GM18858 (cell line): Measurements from ENCODE around the gene SPON1.
"Not testable (repeated sequence)": the region's sequence is repeated elsewhere in the genome, so short reads cannot be mapped to it uniquely, and the experiment has no call there.

Source experiments
- ATAC-seq: cut with Tn5 transposase; IDR thresholded peaks from one replicate; pipeline ENCODE4 v1.9.1; 2021; ENCODE audit not compliant: unreplicated experiment

SPON1 gene

DNA sequence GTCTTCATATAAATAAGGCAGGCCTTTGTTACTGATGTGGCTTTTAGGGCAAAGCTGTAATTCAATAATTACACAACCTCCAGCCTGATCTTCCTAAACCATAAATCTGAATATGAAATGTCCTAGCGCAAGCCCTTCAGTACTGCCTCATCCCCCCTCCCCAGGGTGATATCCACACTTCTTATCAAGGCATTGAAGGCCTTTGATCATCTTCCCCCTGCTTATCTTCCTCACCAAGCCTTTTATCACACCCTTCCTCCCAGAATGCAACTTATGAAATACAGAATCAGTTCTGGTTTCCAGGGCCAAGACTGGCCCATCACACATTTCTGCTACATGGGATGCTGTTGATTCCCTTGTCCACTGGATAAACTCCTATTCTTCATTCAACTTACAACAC lies 12.1 kb downstream of the SPON1 start:
- ATAC-seq = no peak

DNA sequence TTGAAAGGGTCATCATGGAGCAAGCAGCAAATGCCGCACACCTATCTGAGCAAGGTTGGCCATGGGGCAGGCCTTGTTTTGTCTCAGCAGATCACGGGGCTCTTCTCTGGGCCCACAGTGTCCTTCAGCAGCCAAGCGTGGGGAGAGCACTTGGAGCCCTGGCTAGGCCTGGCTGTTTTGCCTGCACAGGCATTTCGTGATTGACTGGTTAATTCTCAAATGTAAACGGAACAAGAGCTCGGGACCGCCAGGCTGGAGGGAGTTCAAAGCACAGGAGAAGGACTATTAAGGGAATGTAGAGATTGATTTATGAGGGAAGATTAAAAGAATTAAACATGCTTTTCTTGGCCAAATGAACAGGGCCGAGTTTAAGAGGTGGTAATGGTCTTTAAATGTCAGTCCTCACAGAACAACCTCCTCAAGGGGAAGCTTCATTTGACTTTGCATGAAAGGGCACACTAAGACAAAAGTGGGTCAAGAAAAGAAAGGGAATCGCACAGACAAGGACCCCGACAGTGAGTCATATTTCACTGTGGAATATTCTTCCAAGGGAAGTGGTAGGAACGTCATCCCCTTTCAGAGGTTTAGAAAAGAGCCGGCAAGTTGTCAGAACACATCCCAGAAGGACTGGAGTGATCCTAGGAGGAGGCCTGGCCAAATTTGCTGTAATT lies 20.7 kb downstream of the SPON1 start:
- ATAC-seq = no peak

DNA sequence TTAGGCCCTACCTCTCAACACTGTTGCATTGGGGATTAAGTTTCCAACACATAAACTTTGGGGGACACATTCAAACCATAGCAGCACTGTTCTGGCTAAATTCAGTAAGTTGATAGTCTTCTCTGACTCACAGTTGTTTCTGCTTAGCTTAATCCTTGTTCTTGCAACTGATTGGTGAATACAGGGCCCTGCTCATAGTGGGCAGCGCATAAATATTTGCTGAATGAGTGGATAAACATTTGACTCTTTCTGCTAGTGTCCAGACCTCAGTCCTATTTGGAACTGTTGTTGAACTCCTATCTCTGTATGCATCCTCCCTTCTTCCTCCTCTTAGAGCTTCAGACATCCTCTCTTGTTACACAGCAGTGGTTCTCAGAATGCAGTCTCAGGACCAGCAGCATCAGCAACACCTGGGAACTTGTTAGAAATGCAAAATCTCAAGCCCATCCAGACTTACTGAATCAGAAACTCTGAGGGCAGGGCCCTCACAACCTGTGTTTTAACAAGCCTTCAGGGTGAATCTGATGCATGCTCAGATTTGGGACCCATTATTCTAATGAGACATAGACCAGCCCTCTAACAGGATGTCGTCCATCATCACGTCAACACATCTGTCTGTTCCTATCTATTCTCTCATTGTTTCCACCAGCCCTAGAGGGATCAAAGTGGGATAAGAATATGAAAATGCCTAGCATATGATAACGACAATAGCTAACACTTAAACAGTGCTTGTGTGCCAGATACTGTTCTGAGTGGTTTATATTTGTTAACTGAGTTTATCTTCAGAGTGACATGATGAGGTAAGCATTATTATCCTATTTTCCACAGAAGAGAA lies 22.3 kb downstream of the SPON1 start:
- no peak for ATAC-seq

DNA sequence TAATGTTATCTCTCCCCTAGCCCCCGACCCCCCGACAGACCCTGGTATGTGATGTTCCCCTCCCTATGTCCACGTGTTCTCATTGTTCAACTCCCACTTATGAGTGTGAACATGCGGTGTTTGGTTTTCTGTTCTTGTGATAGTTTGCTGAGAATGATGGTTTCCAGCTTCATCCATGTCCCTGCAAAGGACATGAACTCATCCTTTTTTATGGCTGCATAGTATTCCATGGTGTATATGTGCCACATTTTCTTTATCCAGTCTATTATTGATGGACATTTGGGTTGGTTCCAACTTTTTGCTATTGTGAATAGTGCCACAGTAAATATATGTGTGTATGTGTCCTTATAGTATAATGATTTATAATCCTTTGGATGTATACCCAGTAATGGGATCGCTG lies 24.2 kb downstream of the SPON1 start:
- not testable (repeated sequence) for ATAC-seq

DNA sequence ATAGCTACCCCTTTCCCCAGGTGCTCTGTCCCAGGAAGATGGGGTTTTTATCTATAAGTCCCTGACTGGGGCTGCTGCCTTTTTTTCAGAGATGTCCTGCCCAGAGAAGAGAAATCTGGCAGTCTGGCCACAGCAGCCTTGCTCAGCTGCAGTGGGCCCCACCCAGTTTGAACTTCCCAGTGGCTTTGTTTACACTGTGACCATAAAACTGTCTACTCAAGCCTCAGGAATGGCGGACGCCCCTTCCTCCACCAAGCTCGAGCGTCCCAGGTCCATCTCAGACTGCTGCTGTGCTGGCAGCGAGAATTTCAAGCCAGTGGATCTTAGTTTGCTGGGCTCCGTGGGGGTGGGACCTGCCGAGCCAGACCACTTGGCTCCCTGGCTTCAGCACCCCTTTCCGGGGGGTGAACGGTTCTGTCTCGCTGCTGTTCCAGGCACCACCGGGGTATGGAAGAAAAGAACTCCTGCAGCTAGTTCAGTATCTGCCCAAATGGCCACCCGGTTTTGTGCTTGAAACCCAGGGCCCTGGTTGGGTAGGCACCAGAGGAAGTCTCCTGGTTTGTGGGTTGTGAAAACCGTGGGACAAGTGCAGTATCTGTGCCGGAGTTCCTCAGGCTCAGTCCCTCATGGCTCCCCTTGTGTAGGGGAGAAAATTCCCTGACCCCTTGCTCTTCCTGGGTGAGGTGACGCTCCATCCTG lies 29.8 kb downstream of the SPON1 start:
- not testable (repeated sequence) for ATAC-seq

DNA sequence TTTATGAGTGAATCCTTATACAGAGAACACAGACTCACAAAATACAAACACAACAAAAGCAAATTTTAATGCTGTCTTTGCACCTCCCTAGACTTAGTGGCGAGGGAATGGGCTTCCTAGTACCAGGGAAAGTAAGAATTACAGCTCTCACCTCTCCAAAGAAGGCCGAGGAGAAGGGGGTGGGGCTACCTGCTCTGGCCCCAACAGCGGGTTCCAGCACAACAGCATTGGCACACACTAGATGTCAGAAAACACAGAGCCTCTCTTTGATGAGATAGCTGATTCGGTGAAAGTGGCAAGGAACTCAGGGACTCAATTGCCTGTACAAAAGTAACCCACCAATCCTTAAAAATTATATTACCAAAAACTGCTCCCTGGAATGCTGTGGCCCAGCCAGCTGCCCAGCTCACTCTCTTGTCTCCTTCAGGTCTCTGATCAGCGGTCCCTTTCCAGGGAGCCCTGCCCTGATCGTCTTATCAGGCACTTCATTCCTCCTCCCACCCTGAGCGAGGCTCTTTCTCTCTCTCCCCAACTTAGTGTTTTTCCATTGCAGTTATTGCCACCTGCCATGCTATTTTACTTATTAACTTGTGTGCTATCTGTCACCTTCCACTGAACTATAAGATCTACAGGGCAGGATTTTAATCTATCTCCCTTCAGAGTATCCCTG lies 30.7 kb downstream of the SPON1 start:
- no peak for ATAC-seq

DNA sequence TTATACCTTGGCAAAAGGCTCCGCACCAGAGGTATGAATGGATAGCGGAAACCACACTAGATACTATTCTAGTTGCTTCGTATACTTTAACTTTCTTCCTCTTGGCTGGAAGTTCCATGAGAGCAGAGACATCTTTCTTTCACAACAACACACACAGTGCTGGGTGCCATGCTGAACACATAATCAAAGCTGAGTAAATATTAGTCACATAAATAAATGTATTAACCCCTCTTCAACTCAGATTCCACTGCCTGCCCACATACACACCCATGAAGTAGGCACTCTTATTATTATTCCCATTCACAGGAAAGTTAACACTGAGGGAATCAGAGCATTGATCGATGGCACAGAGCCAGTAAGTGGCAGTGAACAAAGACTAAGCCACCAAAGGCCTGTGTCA lies 35.4 kb downstream of the SPON1 start:
- no peak for ATAC-seq

DNA sequence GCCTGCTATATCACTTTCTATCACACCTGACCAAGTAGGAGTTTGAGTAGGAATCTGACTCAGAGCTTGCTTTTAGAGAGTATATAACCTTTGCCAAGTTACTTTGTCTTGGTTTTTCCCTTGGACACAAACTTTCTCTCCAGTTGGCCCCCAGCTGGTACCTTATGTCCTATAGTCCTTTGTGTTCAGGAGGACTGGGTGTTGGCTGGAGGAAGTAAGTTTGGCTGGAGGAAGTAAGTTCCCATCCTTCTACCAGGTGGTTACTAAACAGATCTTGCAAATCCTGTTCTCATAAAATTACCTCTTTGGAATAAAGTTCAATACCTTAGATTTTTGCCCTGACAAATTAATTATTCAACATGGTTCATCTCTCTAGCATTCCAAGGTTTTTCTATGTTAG lies 37.2 kb downstream of the SPON1 start:
- ATAC-seq = no peak

DNA sequence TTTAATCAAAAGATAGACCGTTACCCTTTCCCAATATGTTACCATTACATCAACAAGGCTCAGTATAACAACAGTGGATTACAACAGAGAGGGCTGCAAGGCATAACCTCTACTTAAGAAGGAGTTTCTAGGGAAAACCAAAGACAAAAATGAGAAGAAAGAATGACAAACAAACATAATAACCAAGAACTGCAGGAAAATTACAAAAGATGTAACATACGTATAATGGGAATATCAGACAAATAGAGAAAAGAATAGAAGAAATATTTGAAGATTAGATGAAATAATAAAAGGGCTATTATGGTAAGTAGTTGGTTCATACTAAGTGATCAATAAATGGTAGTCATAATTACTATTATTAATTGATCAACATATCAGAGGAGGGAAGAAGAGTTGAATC lies 39.1 kb downstream of the SPON1 start:
- no peak for ATAC-seq

DNA sequence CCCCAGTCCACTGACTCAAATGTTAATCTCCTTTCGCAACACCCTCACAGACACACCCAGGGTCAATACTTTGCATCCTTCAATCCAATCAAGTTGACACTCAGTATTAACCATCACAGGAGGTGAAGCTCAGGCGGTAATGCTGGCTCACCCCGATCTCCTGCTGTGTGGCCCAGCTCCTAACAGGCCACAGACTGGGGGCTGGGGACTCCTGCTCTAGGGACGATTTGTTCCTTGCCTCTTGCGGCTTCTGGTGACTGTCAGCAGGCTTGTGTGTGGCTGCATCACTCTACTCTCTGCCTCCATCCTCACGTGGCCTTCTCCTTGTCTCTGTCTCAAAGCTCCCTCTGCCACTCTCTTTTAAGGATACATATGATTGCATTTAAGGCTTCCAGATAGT lies 45.0 kb downstream of the SPON1 start:
- no peak for ATAC-seq

DNA sequence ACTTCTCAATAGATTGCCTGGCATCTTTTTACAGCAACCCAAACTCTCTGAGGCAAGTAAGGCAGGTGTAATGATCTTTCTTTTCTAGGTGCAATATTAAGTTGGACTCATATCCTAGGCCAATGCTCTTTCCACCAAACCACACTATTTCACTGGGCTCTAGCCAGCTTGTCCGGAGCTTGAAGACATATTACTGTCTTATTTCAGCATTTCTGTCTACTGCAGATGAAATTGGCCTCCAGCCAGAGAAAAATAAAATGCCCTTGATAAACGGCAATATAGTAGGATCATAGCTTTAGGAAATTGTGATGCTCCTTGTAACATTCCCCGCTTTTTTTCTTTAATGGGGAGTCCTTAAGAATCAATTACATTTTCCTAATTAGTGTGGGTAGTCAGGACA lies 48.1 kb downstream of the SPON1 start:
- no peak for ATAC-seq

DNA sequence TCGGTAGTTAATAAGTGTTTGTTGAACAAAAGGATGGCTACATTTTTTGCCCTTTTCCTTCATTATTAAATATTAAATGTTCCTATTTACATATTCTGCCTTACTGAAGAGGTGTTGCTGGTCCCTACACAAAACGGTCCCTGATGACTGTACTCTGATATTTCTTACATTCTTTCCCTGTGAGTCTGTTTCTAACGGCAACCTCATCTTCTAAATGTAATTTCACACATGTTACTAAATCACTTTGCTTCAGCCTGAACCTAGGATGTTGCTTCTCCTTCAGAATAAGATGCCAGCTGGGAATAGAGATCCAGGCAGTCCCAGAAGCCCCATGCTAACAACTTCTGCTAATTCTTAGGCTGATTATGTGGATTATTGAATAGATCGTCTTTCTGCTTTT lies 50.3 kb downstream of the SPON1 start:
- ATAC-seq = no peak

DNA sequence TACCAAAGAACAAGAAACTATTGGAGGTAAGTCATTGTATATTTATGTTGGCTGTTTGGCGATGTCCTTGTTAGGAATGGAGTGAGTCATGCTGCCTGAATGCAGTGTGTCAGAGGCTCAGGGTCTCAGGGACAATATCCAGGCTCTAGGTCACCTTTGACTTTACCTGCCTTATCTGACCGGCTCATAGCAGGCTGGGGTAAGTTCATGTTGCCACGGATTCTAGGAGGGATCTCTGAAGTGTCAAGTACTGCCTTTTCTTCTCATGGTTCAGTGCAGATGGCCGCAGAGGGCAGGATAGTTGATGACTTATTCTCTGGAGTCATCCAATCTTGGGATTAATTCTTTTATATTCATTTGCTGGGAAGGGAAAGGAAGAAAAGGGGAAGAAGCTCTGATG lies 53.2 kb downstream of the SPON1 start:
- ATAC-seq = no peak

DNA sequence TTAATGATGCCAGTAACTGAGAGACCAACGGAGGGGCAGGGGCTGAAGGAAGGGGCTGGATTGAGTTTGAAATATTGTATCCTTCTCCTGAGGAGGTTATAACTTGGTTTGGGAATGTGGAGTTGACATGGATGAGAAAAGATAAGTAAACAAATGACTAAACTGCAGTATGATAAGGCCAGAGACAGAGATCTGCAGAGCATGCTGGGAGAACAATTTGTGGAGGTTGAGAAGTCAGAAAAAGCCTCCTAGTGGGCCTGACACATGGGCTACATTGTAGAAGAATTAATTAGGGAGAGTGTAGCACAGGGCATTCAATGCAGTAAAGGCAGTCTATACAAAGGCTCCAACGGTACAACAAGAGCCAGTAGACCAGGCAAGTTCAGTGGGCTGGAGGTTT lies 55.9 kb downstream of the SPON1 start:
- ATAC-seq = no peak

DNA sequence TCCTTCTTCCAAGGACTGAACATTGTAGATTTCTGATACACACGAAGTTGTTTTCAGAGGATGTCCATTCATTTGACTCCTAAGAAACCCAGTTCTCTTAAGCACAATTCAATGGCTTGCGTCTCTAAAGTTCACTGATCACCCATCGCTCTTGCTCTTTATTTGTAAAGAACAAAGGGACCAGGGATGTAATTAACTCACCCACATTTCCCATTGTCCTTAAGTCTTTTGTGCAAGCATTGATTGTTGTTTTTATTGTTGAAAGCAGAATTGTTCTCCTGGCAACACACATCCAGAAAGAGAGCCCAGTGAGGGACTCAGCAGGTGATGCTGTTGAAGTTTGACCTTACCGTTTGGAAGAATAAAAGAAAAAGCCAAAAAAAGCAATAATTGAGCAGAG lies 59.2 kb downstream of the SPON1 start:
- ATAC-seq = no peak

DNA sequence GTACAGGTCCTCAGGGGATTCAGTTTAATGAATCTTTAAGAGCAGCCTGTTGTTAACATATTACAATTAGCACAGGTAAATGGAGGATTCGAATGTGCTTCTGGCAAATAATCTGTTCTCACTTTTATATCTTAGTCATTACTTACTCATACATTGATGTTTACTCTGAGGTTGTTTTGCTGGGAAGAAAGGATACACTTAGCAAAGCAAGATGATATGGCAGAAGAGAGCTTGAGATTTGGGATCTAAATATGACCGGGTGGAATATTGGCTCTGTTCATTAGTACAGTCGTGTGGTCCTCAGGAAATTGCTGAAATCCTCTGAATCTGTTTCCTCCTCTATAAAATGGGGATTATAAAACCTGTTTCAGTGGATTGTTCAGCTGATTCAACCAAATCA lies 59.7 kb downstream of the SPON1 start:
- ATAC-seq = no peak

DNA sequence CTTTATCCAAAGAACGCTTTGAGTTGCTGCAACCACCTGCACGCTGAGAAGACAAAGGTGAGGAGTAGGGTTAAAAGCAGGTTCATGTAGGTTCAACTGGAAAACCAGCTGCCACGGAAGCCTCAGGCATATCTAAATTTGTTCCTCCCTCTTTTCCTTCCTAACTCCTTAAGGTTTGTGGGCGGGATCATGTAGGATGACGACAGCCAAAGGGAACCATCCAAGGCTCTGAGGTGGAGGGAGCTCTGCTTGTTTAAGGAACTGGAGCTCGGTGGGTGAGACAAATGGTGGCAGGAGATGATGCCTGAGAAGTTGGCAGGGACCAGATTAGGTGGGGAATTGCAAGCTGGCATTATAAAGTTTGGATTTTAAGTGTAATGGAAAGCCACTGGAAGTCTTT lies 60.3 kb downstream of the SPON1 start:
- ATAC-seq = no peak

DNA sequence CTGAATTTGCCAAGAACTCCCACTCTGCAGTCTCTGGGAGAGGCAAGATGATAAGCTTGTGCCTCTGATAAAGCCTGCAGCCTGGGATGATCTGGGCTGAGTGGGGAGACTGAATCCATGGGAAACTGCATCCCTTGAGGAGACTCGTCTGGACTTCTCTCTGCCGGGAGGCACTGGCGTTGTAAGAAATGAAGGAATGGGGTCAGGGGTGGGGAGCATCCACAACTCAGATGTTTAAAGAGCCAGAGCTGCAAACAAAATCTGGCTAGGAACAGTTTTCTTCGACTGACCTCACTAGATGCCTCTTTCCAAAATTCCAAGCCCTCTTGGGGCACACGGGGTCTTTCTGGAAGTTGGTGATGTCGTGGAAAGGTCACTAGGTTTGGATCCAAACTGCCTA lies 64.4 kb downstream of the SPON1 start:
- ATAC-seq = no peak

DNA sequence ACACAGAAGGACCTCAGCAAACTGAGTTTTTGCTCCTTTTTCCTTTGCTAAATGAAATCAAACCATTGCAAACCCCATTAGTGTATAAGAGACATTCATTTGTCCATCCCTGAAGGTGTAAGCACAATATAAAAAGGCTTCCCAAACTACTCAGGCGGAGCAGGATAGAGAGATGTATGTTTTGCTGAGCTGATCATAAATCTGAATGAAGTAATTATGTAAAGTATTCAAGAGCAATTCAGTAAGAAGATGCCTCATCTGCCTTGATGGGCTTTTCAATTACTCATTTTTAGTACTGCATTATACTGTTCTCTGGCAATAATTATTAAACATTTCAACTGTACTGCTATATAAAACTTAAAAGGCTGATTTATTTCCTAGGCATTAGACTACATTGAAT lies 65.0 kb downstream of the SPON1 start:
- ATAC-seq = no peak

DNA sequence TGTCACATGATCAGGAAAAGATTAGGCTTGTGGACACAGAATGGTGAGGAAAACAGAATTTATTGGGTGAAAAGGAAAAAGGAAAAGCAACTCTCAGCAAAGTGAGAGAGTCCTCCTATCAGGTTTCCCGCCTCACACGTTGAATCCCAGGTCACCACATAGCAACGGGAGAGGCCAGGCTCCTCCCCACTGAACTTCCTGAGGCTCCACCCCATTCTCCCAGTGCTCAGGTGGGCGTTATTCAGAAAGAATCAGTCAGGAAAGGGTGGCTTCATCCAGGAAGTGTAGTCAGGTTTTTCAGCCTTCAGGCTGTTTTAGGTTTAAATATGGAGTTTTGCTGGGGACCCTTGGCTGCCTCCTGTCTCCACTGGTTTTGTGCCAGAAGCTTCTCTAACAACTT lies 66.9 kb downstream of the SPON1 start:
- no peak for ATAC-seq
